NCI-H2029 (cell line): ENCODE results near the gene BCAP31.

Source experiments
- DNase-seq: peaks from one replicate; lab custom pipeline; 2025; lab: John Stamatoyannopoulos, UW

Gene BCAP31

GRCh38 chrX:153674219-153674851 lies 49.9 kb downstream of the BCAP31 start:
- no peak for DNase-seq

- DNase-seq, result no peak
Observed at GRCh38 chrX:153673428-153674218, 50.6 kb downstream of the BCAP31 start, which contains the start of gene PNCK. TSS of gene PNCK (minus strand) at chrX:153673813. CDS start at chrX:153673076, 737 bp downstream.

GRCh38 chrX:153672531-153673427 lies 51.4 kb downstream of the BCAP31 start:
- no peak for DNase-seq

- DNase-seq, result no peak
Observed at GRCh38 chrX:153671589-153672530, 52.3 kb downstream of the BCAP31 start.

GRCh38 chrX:153670748-153671588 lies 53.2 kb downstream of the BCAP31 start:
- no peak for DNase-seq

GRCh38 chrX:153669901-153670731 lies 54.1 kb downstream of the BCAP31 start:
- no peak for DNase-seq

GRCh38 chrX:153669174-153669890 lies 54.9 kb downstream of the BCAP31 start:
- no peak for DNase-seq

- DNase-seq, result no peak
Observed at GRCh38 chrX:153668423-153669173, 55.6 kb downstream of the BCAP31 start.

- peak; percentile 72 for DNase-seq
Observed at GRCh38 chrX:153667956-153668396, 56.2 kb downstream of the BCAP31 start.

GRCh38 chrX:153667281-153667955 lies 56.8 kb downstream of the BCAP31 start:
- no peak for DNase-seq

GRCh38 chrX:153665726-153666306 lies 58.4 kb downstream of the BCAP31 start:
- DNase-seq, result no peak

- DNase-seq, result no peak
Observed at GRCh38 chrX:153662266-153662665, 61.9 kb downstream of the BCAP31 start.

- no peak for DNase-seq
Observed at GRCh38 chrX:153659268-153659667, 64.9 kb downstream of the BCAP31 start.

- DNase-seq, result no peak
Observed at GRCh38 chrX:153657161-153657560, 67.0 kb downstream of the BCAP31 start.

- DNase-seq, result no peak
Observed at GRCh38 chrX:153653556-153653955, 70.6 kb downstream of the BCAP31 start.

GRCh38 chrX:153651540-153652079 lies 72.6 kb downstream of the BCAP31 start:
- DNase-seq, result no peak

- DNase-seq, result no peak
Observed at GRCh38 chrX:153650959-153651358, 73.2 kb downstream of the BCAP31 start.
